GM21619 (cell line): ENCODE results near the gene PPP2R2C.

Source experiments
- ATAC-seq: cut with Tn5 transposase; IDR thresholded peaks from one replicate; pipeline ENCODE4 v1.9.1; 2021; ENCODE audit not compliant: unreplicated experiment

The PPP2R2C gene

GRCh38 chr4:6469898-6470501, 2.4 kb downstream of the PPP2R2C start:
- no peak for ATAC-seq

- no peak for ATAC-seq
Observed at GRCh38 chr4:6469144-6469543, 3.3 kb downstream of the PPP2R2C start.

- ATAC-seq, result no peak
Observed at GRCh38 chr4:6468376-6468775, 4.0 kb downstream of the PPP2R2C start.

- no peak for ATAC-seq
Observed at GRCh38 chr4:6467600-6467999, 4.8 kb downstream of the PPP2R2C start.

GRCh38 chr4:6466756-6467381, 5.5 kb downstream of the PPP2R2C start:
- ATAC-seq, result no peak

GRCh38 chr4:6465955-6466354, 6.5 kb downstream of the PPP2R2C start:
- no peak for ATAC-seq

- no peak for ATAC-seq
Observed at GRCh38 chr4:6464842-6465588, 7.4 kb downstream of the PPP2R2C start.

- ATAC-seq, result no peak
Observed at GRCh38 chr4:6463311-6464289, 8.8 kb downstream of the PPP2R2C start.

GRCh38 chr4:6461301-6462165, 10.9 kb downstream of the PPP2R2C start:
- ATAC-seq, result no peak

GRCh38 chr4:6460876-6461275, 11.5 kb downstream of the PPP2R2C start:
- ATAC-seq, result no peak

GRCh38 chr4:6458528-6458927, 13.9 kb downstream of the PPP2R2C start:
- ATAC-seq, result no peak

GRCh38 chr4:6456450-6456849, 16.0 kb downstream of the PPP2R2C start:
- no peak for ATAC-seq

- no peak for ATAC-seq
Observed at GRCh38 chr4:6454112-6454910, 18.1 kb downstream of the PPP2R2C start.

- no peak for ATAC-seq
Observed at GRCh38 chr4:6453688-6453990, 18.8 kb downstream of the PPP2R2C start.

- ATAC-seq, result no peak
Observed at GRCh38 chr4:6452897-6453687, 19.3 kb downstream of the PPP2R2C start.

GRCh38 chr4:6452116-6452896, 20.1 kb downstream of the PPP2R2C start:
- ATAC-seq, result no peak

GRCh38 chr4:6451309-6451708, 21.1 kb downstream of the PPP2R2C start:
- no peak for ATAC-seq

GRCh38 chr4:6450709-6451108, 21.7 kb downstream of the PPP2R2C start:
- ATAC-seq, result no peak
